NCI-H2227 (cell line): Measurements from ENCODE around the gene PLA2G4F.
"Not testable (repeated sequence)": the region's sequence is repeated elsewhere in the genome, so short reads cannot be mapped to it uniquely, and the experiment has no call there.

Source experiments
- DNase-seq: peaks from one replicate; lab custom pipeline; 2025; ENCODE audit not compliant: unreplicated experiment; lab: John Stamatoyannopoulos, UW

The PLA2G4F gene

GRCh38 chr15:42104095-42104891 is 52.1 kb downstream of the PLA2G4F start:
- no peak for DNase-seq

GRCh38 chr15:42102646-42103235 is 53.7 kb downstream of the PLA2G4F start:
- DNase-seq: no peak

DNA sequence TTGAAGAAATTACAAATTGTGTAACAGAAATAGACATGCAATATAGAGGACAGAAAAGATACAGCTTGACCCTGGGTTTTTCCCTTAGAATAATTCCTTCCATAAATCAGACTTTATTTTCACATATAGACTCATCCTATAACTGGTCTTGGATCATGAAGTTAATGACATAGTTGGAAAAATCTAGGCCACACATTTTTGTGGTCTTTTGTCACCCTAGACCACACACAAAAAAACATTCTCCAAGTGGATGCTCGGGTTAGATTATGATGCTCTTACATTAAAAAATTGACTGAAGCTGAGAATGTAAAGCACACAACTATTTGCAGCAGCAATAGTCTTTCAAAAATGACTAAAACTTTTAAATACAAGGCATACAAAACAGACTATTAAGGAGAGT is 54.6 kb downstream of the PLA2G4F start:
- DNase-seq: no peak

DNA sequence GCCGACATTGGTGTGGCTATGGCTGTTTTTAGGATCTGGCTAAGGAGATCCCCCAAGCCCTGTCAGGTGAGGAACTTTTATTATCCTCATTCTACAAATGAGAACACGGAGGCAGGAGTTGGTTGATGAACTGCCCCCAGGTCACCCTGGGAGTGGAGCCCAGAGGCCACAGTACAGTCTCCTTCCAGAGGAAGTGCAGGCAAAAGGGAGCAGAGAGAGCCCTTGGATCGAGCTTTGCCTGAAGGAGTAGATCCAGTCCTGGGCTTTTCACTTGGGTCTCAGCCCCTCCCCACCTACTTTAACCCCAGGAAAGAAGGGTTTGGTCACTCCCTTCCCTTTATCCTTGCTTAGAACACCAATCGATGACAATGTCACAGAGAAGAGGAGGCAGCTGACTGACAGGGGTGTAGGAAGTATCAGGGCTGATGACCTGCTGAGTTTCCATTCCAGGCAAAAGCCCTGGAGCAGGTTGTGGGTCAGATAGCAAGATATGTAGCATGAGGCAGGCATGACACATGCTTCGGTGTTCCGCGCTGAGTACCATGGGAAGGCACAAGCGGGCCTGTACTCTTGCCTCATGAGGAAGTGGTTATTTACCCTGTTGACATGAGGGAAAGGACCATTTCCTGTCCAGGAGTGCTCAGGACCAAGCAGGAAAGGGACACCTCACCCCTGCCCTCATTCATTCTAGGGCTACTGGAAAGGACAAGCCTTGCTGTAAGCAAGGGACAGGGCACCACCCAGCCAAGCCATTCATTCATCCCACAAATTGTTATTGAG is 56.2 kb downstream of the PLA2G4F start:
- DNase-seq: no peak

DNA sequence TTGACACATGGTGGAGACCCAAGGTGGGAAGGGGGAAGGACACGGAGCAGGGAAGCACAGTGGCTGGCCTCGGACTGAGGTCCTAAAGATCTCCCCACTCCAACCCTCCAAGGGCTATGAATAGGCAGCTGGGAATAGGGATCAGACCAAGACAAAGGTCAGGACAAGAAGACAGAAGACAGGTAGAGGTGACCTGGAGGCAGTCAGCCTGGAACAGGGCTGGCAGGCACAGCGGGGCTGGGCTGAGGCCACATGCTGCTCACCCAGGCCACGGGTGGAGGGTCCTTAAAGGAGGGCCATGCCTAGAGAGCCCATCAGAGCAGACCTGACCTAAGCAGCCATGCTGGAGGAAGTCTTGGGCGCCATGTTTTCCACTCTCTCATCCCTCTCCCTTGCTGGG is 59.4 kb downstream of the PLA2G4F start:
- DNase-seq: no peak

DNA sequence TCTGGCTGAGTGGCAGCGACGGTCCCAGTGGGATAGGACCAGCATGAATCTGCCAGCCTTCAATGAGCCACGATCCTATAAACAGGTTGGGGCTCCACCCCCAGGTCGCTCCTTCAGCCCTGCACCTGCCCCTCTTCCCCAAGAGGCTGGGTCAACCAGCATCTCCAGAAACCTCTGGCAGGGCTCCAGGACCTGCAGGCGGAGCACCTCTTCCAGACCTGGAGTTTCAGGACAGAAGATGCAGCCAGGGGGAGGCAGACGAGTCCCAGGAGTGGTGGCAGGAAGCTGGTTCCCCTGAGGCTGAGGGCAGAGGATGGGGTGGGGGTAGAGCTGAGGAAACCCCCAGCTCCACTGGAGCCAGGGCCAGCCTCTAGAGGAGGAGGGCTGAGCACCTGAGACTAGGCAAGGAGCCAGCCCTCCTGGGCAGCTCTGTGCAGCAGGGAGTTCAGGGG is 61.9 kb downstream of the PLA2G4F start, which contains the start of gene PLA2G4D:
Gene PLA2G4D (minus strand): TSS at position 51 of the 452 bp plus-strand sequence. CDS start 103 bp downstream, outside the sequence.
- no peak for DNase-seq

DNA sequence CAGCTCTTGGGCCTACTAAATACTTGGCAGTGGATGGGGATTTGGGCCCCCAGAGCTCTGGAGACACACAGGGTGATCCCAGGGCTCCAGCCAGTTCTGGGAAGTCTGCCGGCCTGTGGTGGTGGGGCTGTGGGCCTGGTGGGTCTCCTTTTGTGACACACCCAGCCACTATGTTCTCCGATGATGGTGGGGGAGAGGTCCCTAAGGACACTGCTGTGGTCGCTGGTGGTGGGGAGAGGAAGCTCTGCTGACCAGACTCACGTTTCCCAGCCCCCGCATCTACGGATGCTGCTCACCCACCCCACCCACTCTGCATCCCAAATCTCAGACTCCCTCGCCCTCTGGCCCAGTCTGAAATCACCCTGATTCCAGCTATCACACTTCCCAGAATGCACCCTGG is 62.5 kb downstream of the PLA2G4F start:
- DNase-seq: no peak

- no peak for DNase-seq
Observed at GRCh38 chr15:42092398-42093318, 63.8 kb downstream of the PLA2G4F start.

DNA sequence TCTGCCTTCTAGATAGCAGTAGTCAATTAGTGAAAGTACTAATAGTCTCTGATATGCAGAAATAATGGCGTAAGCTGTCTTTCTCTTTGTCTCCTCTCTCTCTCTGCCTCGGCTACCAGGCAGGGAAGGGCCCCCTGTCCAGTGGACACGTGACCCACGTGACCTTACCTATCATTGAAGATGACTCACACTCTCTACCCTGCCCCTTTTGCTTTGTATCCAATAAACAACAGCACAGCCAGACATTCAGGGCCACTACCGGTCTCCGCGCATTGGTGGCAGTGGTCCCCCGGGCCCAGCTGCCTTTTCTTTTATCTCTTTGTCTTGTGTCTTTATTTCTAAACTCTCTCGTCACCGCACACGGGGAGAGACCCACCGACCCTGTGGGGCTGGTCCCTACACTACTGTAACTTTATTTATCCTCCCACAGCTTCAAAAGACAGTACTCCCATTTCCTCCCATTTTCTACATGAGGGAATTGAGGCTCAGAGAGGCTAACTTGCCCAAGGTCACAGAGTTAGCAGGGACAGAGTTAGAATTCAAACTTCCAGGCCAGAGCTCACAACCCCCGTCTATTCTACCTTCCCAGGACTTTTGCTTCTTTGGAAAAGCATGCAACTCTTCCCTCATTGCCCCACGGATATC is 64.6 kb downstream of the PLA2G4F start:
- not testable (repeated sequence) for DNase-seq

DNA sequence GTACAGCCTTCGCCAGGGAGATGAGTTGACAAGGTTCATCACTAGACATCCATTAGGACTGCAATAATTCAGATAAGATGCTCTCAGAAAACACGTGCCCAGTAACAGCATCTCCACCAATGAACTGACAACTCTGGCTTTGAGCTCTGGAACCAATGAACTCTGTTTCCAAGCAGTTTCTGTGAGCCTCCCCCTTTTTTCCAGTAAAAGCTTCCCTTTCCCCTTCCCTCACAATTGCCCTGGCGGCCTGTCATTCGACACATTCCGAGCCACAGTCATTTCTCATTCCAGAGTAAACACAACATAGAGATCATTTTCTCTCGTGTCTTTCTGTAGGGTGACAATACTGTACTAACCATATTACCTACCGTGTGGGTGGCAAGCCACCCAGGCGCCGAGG is 65.7 kb downstream of the PLA2G4F start:
- no peak for DNase-seq

DNA sequence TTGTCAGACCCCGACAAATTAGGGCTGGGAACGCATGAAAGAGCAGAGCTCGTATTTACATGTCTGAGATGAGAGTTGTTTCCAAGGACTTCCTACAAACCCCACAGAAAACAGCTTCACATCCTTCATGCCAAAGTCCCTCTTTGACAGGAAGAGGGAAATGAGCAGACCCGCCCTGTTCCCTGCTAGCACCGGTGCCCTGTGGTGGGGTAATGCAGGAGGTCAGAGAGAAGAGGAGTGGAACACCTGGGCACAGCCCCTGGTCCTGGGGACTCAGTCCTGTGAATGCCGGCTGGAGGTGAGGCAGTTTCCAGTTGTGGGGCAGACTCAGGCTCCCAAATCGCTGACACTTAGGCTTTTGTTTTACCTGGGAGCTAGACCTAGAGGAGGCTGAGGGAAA is 66.1 kb downstream of the PLA2G4F start:
- no peak for DNase-seq

GRCh38 chr15:42089942-42090341 is 66.5 kb downstream of the PLA2G4F start:
- no peak for DNase-seq
